ENCODE measurements around the gene NCOA7.

GRCh38 chr6:125798734-125799508, 8.2 kb downstream of the NCOA7 start:
- TF ChIP-seq POLR2A (IDR thresholded peaks at IDR 0.05) (no peak), CTCF (IDR thresholded peaks at IDR 0.05) (no peak), POLR2AphosphoS5 (IDR thresholded peaks at IDR 0.05) (no peak)

Measured in suprapubic skin (tissue), 4 donors.